Adrenal gland (tissue), 12 donors: ENCODE measurements around the gene OPCML. TPM values are rescaled to one million over a fixed set of nuclear protein-coding genes. Genes with fewer than 3 reads are reported as not detected.

Experiments used
- DNase-seq, 7 donors: peaks; one replicate each; pipeline ENCODE4 v3.0.0-alpha.2; 2019 to 2020
- H3K27ac ChIP-seq, 5 donors: fragments of 200-600 bp; sonication (generic) in 4 of 5; 1 replicate in 3 of 5; 2 replicates in 2 of 5; pipeline versions ENCODE4 v1.5.1 to v1.8.0; 2016 to 2020; ENCODE audit warnings: mild to moderate bottlenecking in 1 of 5
- H3K27me3 ChIP-seq: fragments of 200-600 bp; 2 replicates; pipeline ENCODE4 v1.8.0; 2021
- H3K36me3 ChIP-seq, 2 donors: fragments of 200-600 bp; replicated peaks in 1 of 2; 1 replicate in 1 of 2; 2 replicates in 1 of 2; pipeline versions ENCODE4 v1.5.1 to v1.8.0; 2018 to 2022
- H3K4me1 ChIP-seq, 2 donors: fragments of 200-600 bp; replicated peaks in 1 of 2; 1 replicate in 1 of 2; 2 replicates in 1 of 2; pipeline versions ENCODE4 v1.5.1 to v1.8.0; 2018 to 2021
- H3K4me3 ChIP-seq, 4 donors: fragments of 200-600 bp; sonication (generic) in 3 of 4; one replicate each; pipeline ENCODE4 v1.5.1; 2016 to 2018
- H3K9me3 ChIP-seq, 3 donors: fragments of 200-600 bp; sonication (generic) in 1 of 3; replicated peaks in 1 of 3; 1 replicate in 2 of 3; 2 replicates in 1 of 3; pipeline versions ENCODE4 v1.5.1 to v1.8.0; 2016 to 2021
- CTCF ChIP-seq, 6 experiments: fragments of 450-650 bp in 4 of 6; fragments of 200-600 bp in 2 of 6; sonication (generic) in 1 of 6; IDR thresholded peaks; 1 replicate in 5 of 6; 2 replicates in 1 of 6; pipeline versions ENCODE4 v1.5.1 to v1.8.0; 2016 to 2021; ENCODE audit warnings: antibody characterized with exemption in 6 of 6, mild to moderate bottlenecking in 2 of 6, moderate library complexity in 1 of 6
- POLR2A ChIP-seq, 2 donors: fragments of 450-650 bp; IDR thresholded peaks; one replicate each; pipeline ENCODE4 v1.6.1; 2017; ENCODE audit warnings: antibody characterized with exemption in 2 of 2, mild to moderate bottlenecking in 2 of 2, moderate library complexity in 1 of 2
- WGBS, 4 donors: extraction: QIAGEN DNeasy Blood & Tissue Kit in 2 of 4; methylation state at CpG; one replicate each; pipeline versions ENCODE4 v1.1.5 to v1.1.7; 2013 to 2017; 5-methylcytosine and 5-hydroxymethylcytosine counted together
- intact Hi-C, 2 donors: fragments of 100-400 bp; cut with DNase I; formaldehyde crosslinking; loops; one replicate each; pipeline versions ENCODE4 v1.14.1 to v1.15.0; 2022 to 2023
- polyA plus RNA-seq, 3 donors: library from polyadenylated mRNA; stranded (reverse); fragments of 200-250 nt in 2 of 3; fragments of 350-450 nt in 1 of 3; fragmentation: Illumina TruSeq in 1 of 3; extraction: RNeasy Lipid Tissue Mini Kit (QIAGEN cat#74804) in 1 of 3; gene quantifications; one replicate each; pipeline ENCODE4 v1.2.3, GENCODE V29; 2013 to 2014
- total RNA-seq, 9 donors: library from RNA; depleted of rRNA in 4 of 9; stranded (reverse); fragments of >200 nt in 4 of 9; fragments of 120-200 nt in 1 of 9; fragmentation: NEBNext Ultra II Directional in 1 of 9; extraction: Animal tissue kit (Norgen Biotek cat#: 25700) in 1 of 9; gene quantifications; one replicate each; pipeline versions ENCODE4 v1.1.0 to v1.2.4, GENCODE V29; 2013 to 2023
- donor health status: healthy with polysubstance abuse.
- donor health status: Bipolar disorder and iron deficiency.
- donor health status: DM: yes; HTN: yes; CAD: no.
- donor health status: DM: no; HTN: no; CAD: no.
- donor health status: DM: no; HTN: no; CAD: no.
- donor health status: DM: yes; HTN: yes; CAD: no.

OPCML gene
- total and polyA plus RNA-seq, 12 donors: 0.10 to 5.5 (median 0.72) TPM; not detected in 5

GRCh38 chr11:132475026-132475425, 1057.3 kb downstream of the OPCML start:
- Histone ChIP-seq H3K27ac (no peak overlapping the region), H3K4me1 (no peaks in the 10 kb centered on the region), H3K4me3 (no peak overlapping the region), H3K36me3 (no peaks in the 10 kb centered on the region), H3K9me3 (no peaks in the 10 kb centered on the region), H3K27me3 (no peaks in the 10 kb centered on the region)
- intact Hi-C loops: no loop called here
- TF ChIP-seq POLR2A (IDR thresholded peaks at IDR 0.05): no peak
- no peak for TF ChIP-seq CTCF (IDR thresholded peaks at IDR 0.05)
- DNase-seq: no peak
- 78 to 94% (median 89%) methylated on average over 2 of the region's 2 CpGs for WGBS, 4 donors

DNA sequence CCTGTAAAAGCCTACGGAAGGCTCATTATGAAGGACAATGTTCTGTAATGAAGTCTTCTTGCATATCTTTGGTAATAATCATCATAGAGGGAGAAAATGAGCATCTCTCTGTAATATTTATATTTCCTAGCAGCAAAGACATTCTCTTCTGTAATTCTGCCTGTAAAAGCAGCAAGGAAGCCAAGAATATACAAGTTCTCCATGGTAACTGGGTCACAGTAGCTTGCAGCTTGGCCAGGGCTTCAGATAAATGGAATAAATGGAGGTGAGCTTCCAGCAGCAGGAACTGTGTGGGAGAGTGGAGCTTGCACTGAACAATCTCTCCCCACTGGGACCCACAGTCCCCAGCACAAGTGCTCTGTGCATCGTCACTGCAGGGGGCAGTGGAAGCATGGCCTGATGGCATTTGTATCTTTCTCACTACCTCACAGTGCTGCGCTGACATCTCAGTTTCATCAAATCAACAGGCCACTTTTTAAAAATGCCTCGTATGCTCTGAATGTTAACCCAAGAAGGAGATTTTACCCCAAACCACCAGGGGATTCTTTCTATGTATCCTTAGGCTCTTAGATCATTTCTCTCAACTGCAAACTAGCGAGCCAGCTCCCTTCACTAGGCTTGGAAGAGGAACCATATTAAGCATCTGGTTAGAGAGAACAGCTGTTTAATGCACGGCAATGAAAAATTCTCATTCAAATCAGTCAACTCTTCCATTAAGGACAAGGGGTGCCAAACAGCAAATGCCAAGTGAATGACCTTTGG, 1059.7 kb downstream of the OPCML start:
- no peak for DNase-seq
- intact Hi-C loops: no loop called here
- H3K4me3 ChIP-seq: no peak overlapping the region
- TF ChIP-seq POLR2A (IDR thresholded peaks at IDR 0.05) (no peak), CTCF (IDR thresholded peaks at IDR 0.05) (no peak)
- no peaks in the 10 kb centered on the region for H3K27me3 ChIP-seq
- no peaks in the 10 kb centered on the region for H3K36me3 ChIP-seq
- WGBS, 4 donors: 54 to 64% (median 55%) methylated on average over 5 to 6 of the region's 6 CpGs
- no peaks in the 10 kb centered on the region for H3K9me3 ChIP-seq
- H3K27ac ChIP-seq: no peak overlapping the region
- H3K4me1 ChIP-seq: no peaks in the 10 kb centered on the region

- TF ChIP-seq CTCF (IDR thresholded peaks at IDR 0.05): no peak
- no peak overlapping the region for H3K4me3 ChIP-seq
- no peak overlapping the region for H3K27ac ChIP-seq
- 64 to 85% (median 71%) methylated on average over 2 to 3 of the region's 3 CpGs for WGBS, 4 donors
- no peaks in the 10 kb centered on the region for H3K36me3 ChIP-seq
- DNase-seq: no peak
- no peaks in the 10 kb centered on the region for H3K9me3 ChIP-seq
- no peaks in the 10 kb centered on the region for H3K27me3 ChIP-seq
- H3K4me1 ChIP-seq: no peaks in the 10 kb centered on the region
- intact Hi-C loops: no loop called here
These were observed 1060.8 kb downstream of the OPCML start for GRCh38 chr11:132471466-132471865.

DNA sequence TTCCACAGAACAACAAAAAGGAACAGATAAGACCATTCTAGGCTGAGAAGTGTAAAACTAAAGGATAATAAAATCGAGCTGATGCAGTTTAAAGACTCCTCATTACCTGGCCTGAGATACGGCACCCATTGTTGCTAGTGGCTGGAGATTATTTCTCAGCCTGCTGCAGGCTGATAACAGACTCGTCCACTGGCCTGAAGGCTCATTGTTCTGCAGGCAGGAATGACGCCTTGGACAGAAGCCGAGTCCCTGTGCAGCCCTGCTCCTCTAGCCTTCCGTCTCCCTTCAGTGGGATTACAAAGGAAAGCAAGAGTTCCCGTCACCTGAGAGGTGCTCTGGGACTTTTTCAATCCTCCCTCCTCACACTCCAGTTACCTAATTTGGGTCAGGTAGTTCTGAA, 1065.3 kb downstream of the OPCML start:
- H3K9me3 ChIP-seq: no peaks in the 10 kb centered on the region
- intact Hi-C loops: no loop called here
- no peak overlapping the region for H3K27ac ChIP-seq
- no peaks in the 10 kb centered on the region for H3K27me3 ChIP-seq
- TF ChIP-seq POLR2A (IDR thresholded peaks at IDR 0.05) (no peak), CTCF (IDR thresholded peaks at IDR 0.05) (no peak)
- no peaks in the 10 kb centered on the region for H3K36me3 ChIP-seq
- no peak for DNase-seq
- H3K4me1 ChIP-seq: no peaks in the 10 kb centered on the region
- H3K4me3 ChIP-seq: no peak overlapping the region
- 44 to 63% (median 59%) methylated on average over 4 to 7 of the region's 7 CpGs for WGBS, 4 donors
